ENCODE measurements around the gene ATP6V0B.

DNA sequence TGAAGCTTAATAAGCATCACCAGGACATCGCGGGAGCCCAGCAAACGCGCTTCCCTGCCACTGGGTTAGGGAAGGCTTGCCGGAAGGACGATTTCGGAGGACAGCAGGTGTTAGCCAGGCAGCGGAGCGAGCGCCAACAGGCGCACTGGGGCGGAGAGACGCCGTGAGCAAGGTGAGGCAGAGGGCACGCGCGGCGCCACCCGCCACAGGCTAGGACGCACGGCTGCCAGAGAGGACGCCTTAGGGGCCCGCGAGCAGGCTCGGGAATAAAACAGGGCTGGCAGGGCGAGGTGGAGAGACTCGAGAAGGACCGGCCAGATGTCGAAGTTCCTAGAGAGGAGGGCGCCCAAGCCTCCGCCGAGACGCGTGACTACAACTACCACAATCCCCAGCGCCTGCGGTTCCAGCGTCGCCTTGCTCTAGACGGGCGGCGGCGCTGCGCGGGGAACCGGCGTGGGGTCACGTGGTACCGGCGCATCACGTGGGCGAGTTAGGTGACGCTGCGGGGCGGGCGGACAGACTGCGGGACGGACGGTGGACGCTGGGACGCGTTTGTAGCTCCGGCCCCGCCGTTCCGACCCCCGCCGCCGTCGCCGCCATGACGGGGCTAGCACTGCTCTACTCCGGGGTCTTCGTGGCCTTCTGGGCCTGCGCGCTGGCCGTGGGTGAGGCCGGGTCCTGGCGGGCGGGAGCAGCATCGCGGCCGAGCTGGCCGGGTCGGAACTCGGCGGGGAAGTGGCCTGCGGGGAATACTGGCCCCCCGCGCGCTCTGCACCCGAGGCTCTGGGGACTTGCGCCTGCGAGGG is at the start of gene ATP6V0B:
- TF ChIP-seq, protein P1, sequence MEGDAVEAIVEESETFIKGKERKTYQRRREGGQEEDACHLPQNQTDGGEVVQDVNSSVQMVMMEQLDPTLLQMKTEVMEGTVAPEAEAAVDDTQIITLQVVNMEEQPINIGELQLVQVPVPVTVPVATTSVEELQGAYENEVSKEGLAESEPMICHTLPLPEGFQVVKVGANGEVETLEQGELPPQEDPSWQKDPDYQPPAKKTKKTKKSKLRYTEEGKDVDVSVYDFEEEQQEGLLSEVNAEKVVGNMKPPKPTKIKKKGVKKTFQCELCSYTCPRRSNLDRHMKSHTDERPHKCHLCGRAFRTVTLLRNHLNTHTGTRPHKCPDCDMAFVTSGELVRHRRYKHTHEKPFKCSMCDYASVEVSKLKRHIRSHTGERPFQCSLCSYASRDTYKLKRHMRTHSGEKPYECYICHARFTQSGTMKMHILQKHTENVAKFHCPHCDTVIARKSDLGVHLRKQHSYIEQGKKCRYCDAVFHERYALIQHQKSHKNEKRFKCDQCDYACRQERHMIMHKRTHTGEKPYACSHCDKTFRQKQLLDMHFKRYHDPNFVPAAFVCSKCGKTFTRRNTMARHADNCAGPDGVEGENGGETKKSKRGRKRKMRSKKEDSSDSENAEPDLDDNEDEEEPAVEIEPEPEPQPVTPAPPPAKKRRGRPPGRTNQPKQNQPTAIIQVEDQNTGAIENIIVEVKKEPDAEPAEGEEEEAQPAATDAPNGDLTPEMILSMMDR (IDR thresholded peaks at IDR 0.05; ENCODE audit: insufficient read depth, low read length) = no peak
- TF ChIP-seq GABPA (IDR thresholded peaks at IDR 0.05; ENCODE audit: low read depth) = no peak
